Liver (tissue), 9 donors: ENCODE measurements around the gene NTM. TPM values are rescaled to one million over a fixed set of nuclear protein-coding genes. Genes with fewer than 3 reads are reported as not detected.

Experiments used
- DNase-seq: peaks from one replicate; pipeline ENCODE4 v3.0.0-alpha.2; 2017; ENCODE audit warnings: low spot score
- H3K27ac ChIP-seq, 2 donors: one replicate each; pipeline ENCODE4 v1.7.0; 2013; ENCODE audit warnings: inconsistent platforms in 2 of 2, low read length in 2 of 2, control low read depth in 1 of 2, low read depth in 1 of 2, mild to moderate bottlenecking in 1 of 2
- H3K27me3 ChIP-seq, 4 donors: one replicate each; pipeline versions ENCODE4 v1.6.1 to v1.7.0; 2013; ENCODE audit warnings: low read length in 3 of 4, inconsistent platforms in 1 of 4, mild to moderate bottlenecking in 1 of 4, moderate library complexity in 1 of 4; ENCODE audit not compliant: control insufficient read depth in 4 of 4, insufficient read depth in 4 of 4
- H3K36me3 ChIP-seq, 4 donors: one replicate each; pipeline versions ENCODE4 v1.6.1 to v1.7.0; 2013; ENCODE audit warnings: low read length in 3 of 4, mild to moderate bottlenecking in 3 of 4, low read depth in 1 of 4, moderate library complexity in 1 of 4; ENCODE audit not compliant: control insufficient read depth in 4 of 4, insufficient read depth in 3 of 4
- H3K4me1 ChIP-seq, 4 donors: one replicate each; pipeline versions ENCODE4 v1.6.1 to v1.7.0; 2013; ENCODE audit warnings: low read length in 3 of 4, mild to moderate bottlenecking in 3 of 4, moderate library complexity in 1 of 4; ENCODE audit not compliant: control insufficient read depth in 4 of 4, insufficient read depth in 4 of 4
- H3K4me3 ChIP-seq, 3 donors: one replicate each; pipeline versions ENCODE4 v1.6.1 to v1.7.0; 2013; ENCODE audit warnings: low read length in 3 of 3, control low read depth in 1 of 3, low read depth in 1 of 3, mild to moderate bottlenecking in 1 of 3
- H3K9ac ChIP-seq, 2 donors: one replicate each; pipeline ENCODE4 v1.7.0; 2013; ENCODE audit warnings: low read length in 2 of 2, mild to moderate bottlenecking in 2 of 2, moderate library complexity in 2 of 2, control low read depth in 1 of 2, low read depth in 1 of 2
- H3K9me3 ChIP-seq, 4 donors: one replicate each; pipeline versions ENCODE4 v1.6.1 to v1.7.0; 2013; ENCODE audit warnings: low read length in 3 of 4; ENCODE audit not compliant: control insufficient read depth in 4 of 4
- ATF3 ChIP-seq: IDR thresholded peaks from 2 replicates; pipeline ENCODE4 v1.6.1; 2016; ENCODE audit warnings: antibody characterized with exemption
- EGR1 ChIP-seq, 2 donors: IDR thresholded peaks; 2 replicates each; pipeline ENCODE4 v1.6.1; 2016 to 2018; ENCODE audit warnings: antibody characterized with exemption in 2 of 2, low read depth in 2 of 2
- FOXA1 ChIP-seq: IDR thresholded peaks from 2 replicates; pipeline ENCODE4 v1.6.1; 2016; ENCODE audit warnings: antibody characterized with exemption
- FOXA2 ChIP-seq: IDR thresholded peaks from 2 replicates; pipeline ENCODE4 v1.6.1; 2016; ENCODE audit warnings: antibody characterized with exemption
- GABPA ChIP-seq, 2 donors: IDR thresholded peaks in 1 of 2; conservative IDR thresholded peaks in 1 of 2; 2 replicates each; pipeline ENCODE4 v1.6.1; 2016; ENCODE audit warnings: antibody characterized with exemption in 2 of 2, mild to moderate bottlenecking in 1 of 2, moderate library complexity in 1 of 2
- HNF4A ChIP-seq, 2 donors: conservative IDR thresholded peaks; 2 replicates each; pipeline ENCODE4 v1.6.1; 2016; ENCODE audit warnings: antibody characterized with exemption in 2 of 2, mild to moderate bottlenecking in 2 of 2
- HNF4G ChIP-seq: IDR thresholded peaks from 2 replicates; pipeline ENCODE4 v1.6.1; 2016; ENCODE audit warnings: antibody characterized with exemption
- JUND ChIP-seq, 2 donors: IDR thresholded peaks; 2 replicates each; pipeline ENCODE4 v1.6.1; 2016; ENCODE audit warnings: antibody characterized with exemption in 2 of 2
- RAD21 ChIP-seq, 2 donors: IDR thresholded peaks; 2 replicates each; pipeline ENCODE4 v1.6.1; 2016; ENCODE audit warnings: antibody characterized with exemption in 2 of 2, mild to moderate bottlenecking in 2 of 2
- REST ChIP-seq: IDR thresholded peaks from 2 replicates; pipeline ENCODE4 v1.6.1; 2016; ENCODE audit warnings: antibody characterized with exemption, mild to moderate bottlenecking
- RXRA ChIP-seq, 2 donors: IDR thresholded peaks; 2 replicates each; pipeline ENCODE4 v1.6.1; 2017 to 2018; ENCODE audit warnings: antibody characterized with exemption in 2 of 2, mild to moderate bottlenecking in 1 of 2
- SP1 ChIP-seq: IDR thresholded peaks from 2 replicates; pipeline ENCODE4 v1.6.1; 2018; ENCODE audit warnings: antibody characterized with exemption, mild to moderate bottlenecking
- TAF1 ChIP-seq: conservative IDR thresholded peaks from 2 replicates; pipeline ENCODE4 v1.6.1; 2016; ENCODE audit warnings: antibody characterized with exemption, mild to moderate bottlenecking
- YY1 ChIP-seq: IDR thresholded peaks from 2 replicates; pipeline ENCODE4 v1.6.1; 2016; ENCODE audit warnings: antibody characterized with exemption, mild to moderate bottlenecking
- ZBTB33 ChIP-seq: IDR thresholded peaks from 2 replicates; pipeline ENCODE4 v1.6.1; 2016; ENCODE audit warnings: antibody characterized with exemption
- WGBS: extraction: QIAGEN DNeasy Blood & Tissue Kit; methylation state at CpG from one replicate; pipeline ENCODE4 v1.1.7; 2013; 5-methylcytosine and 5-hydroxymethylcytosine counted together
- polyA plus RNA-seq, 2 donors: library from polyadenylated mRNA; stranded (reverse) in 1 of 2; unstranded in 1 of 2; fragments of 200-250 nt in 1 of 2; fragments of >200 nt in 1 of 2; fragmentation: Nextera tagmentation in 1 of 2; extraction: Ambion mirVana in 1 of 2; gene quantifications; one replicate each; pipeline versions ENCODE4 v1.2.1 to v1.2.3, GENCODE V29; 2013 to 2015
- total RNA-seq, 2 donors: library from RNA; depleted of rRNA; stranded (reverse); fragments of >200 nt; gene quantifications; one replicate each; pipeline ENCODE4 v1.2.3, GENCODE V29; 2014
- donor health status: healthy.
- donor health status: healthy.
- donor health status: healthy.
- donor health status: healthy.
- donor health status: healthy.

The NTM gene
- total and polyA plus RNA-seq, 4 donors, result 0.08 to 1.1 (median 0.08) TPM; not detected in 1

GRCh38 chr11:131822506-131822905 lies 452.1 kb downstream of the NTM start:
- Histone ChIP-seq H3K4me3 (no peak overlapping the region), H3K9me3 (no peaks in the 10 kb centered on the region), H3K36me3 (no peaks in the 10 kb centered on the region), H3K27me3 (peaks cover 0 to 16% (median 1%) of the 10 kb centered on the region in 4 donors), H3K4me1 (no peaks in the 10 kb centered on the region), H3K27ac (no peak overlapping the region), H3K9ac (no peak overlapping the region)
- 34% methylated on average over 6 of the region's 6 CpGs for WGBS
- DNase-seq, result no peak
- no peak for TF ChIP-seq HNF4A (conservative IDR thresholded peaks at IDR 0.05)
- TF ChIP-seq ZBTB33, result no peak
- TF ChIP-seq RAD21 (IDR thresholded peaks at IDR 0.05), result no peak
- no peak for TF ChIP-seq REST
- no peak for TF ChIP-seq YY1

GRCh38 chr11:131823772-131824171 lies 453.4 kb downstream of the NTM start:
- H3K4me1 ChIP-seq, result no peaks in the 10 kb centered on the region
- H3K9me3 ChIP-seq, result no peaks in the 10 kb centered on the region
- peaks cover 0 to 16% (median 1%) of the 10 kb centered on the region in 4 donors for H3K27me3 ChIP-seq
- DNase-seq, result no peak
- no peaks in the 10 kb centered on the region for H3K36me3 ChIP-seq
- WGBS, result 62% methylated on average over 2 of the region's 2 CpGs
- TF ChIP-seq FOXA2 (no peak), FOXA1 (no peak), ATF3 (no peak), HNF4G (no peak), SP1 (no peak), TAF1 (no peak), GABPA (IDR thresholded peaks at IDR 0.05 in 1 of 2, conservative IDR thresholded peaks at IDR 0.05 in 1 of 2) (no peak)
- H3K27ac ChIP-seq, result no peak overlapping the region
- no peak overlapping the region for H3K9ac ChIP-seq
- no peak overlapping the region for H3K4me3 ChIP-seq

- DNase-seq, result no peak
- Histone ChIP-seq H3K27ac (no peak overlapping the region), H3K9ac (no peak overlapping the region), H3K4me3 (no peak overlapping the region), H3K4me1 (no peaks in the 10 kb centered on the region), H3K9me3 (no peaks in the 10 kb centered on the region), H3K27me3 (peaks cover 0 to 16% (median under 1%) of the 10 kb centered on the region in 4 donors), H3K36me3 (no peaks in the 10 kb centered on the region)
- 47% methylated on average over 3 of the region's 3 CpGs for WGBS
- no peak for TF ChIP-seq FOXA2
- no peak for TF ChIP-seq TAF1
- TF ChIP-seq SP1, result no peak
- TF ChIP-seq EGR1 (IDR thresholded peaks at IDR 0.05; ENCODE audit: low read depth in 2 of 2), result no peak
- no peak for TF ChIP-seq RAD21 (IDR thresholded peaks at IDR 0.05)
- no peak for TF ChIP-seq GABPA (IDR thresholded peaks at IDR 0.05 in 1 of 2, conservative IDR thresholded peaks at IDR 0.05 in 1 of 2)
- TF ChIP-seq RXRA (IDR thresholded peaks at IDR 0.05), result no peak
- TF ChIP-seq YY1, result no peak
- no peak for TF ChIP-seq JUND (IDR thresholded peaks at IDR 0.05)
These were observed 454.4 kb downstream of the NTM start for GRCh38 chr11:131824771-131825170.
